Naive thymus-derived CD4-positive, alpha-beta T cell (primary cell): Measurements from ENCODE around the gene FCRL4. TPM values are rescaled to one million over a fixed set of nuclear protein-coding genes. Genes with fewer than 3 reads are reported as not detected.

Source experiments
- ATAC-seq: fragments of 150-1000 bp; cut with Tn5 transposase; 2 replicates; pipeline ENCODE4 v1.10.0; 2021; ENCODE audit warnings: mild to moderate bottlenecking, moderate library complexity
- CTCF ChIA-PET: fragments of 350-600 bp; sonication (Branson Sonifier 250); formaldehyde crosslinking; loops from one replicate; lab custom pipeline; 2021; ENCODE audit warnings: antibody characterized with exemption; lab: Charles Lee
- POLR2A ChIA-PET: fragments of 350-600 bp; sonication (Branson Sonifier 250); formaldehyde crosslinking; loops from one replicate; lab custom pipeline; 2021; ENCODE audit warnings: antibody characterized with exemption, inconsistent platforms; lab: Charles Lee
- DNase-seq, 9 donors: peaks; one replicate each; pipeline versions ENCODE4 v3.0.0 to v3.0.0-alpha.2; 2020 to 2022; ENCODE audit warnings: mixed read lengths in 1 of 9
- H3K27ac ChIP-seq: one replicate; pipeline ENCODE4 v1.7.0; 2013; ENCODE audit warnings: mild to moderate bottlenecking, low read depth, low read length, moderate library complexity
- H3K27me3 ChIP-seq, 2 donors: one replicate each; pipeline ENCODE4 v1.7.0; 2013; ENCODE audit warnings: low read length in 2 of 2, mild to moderate bottlenecking in 2 of 2, moderate library complexity in 2 of 2; ENCODE audit not compliant: control insufficient read depth in 2 of 2, insufficient read depth in 2 of 2
- H3K36me3 ChIP-seq, 3 experiments: 1 replicate in 2 of 3; 2 replicates in 1 of 3; pipeline ENCODE4 v1.7.0; 2013; ENCODE audit warnings: low read length in 3 of 3, mild to moderate bottlenecking in 3 of 3, moderate library complexity in 1 of 3; ENCODE audit not compliant: insufficient read depth in 3 of 3, control insufficient read depth in 2 of 3
- H3K4me1 ChIP-seq, 2 donors: one replicate each; pipeline ENCODE4 v1.7.0; 2013; ENCODE audit warnings: low read length in 2 of 2, mild to moderate bottlenecking in 2 of 2, moderate library complexity in 1 of 2; ENCODE audit not compliant: control insufficient read depth in 2 of 2, insufficient read depth in 2 of 2
- H3K4me3 ChIP-seq: 2 replicates; pipeline ENCODE4 v1.7.0; 2013; ENCODE audit warnings: mild to moderate bottlenecking, low read length
- H3K9me3 ChIP-seq, 3 experiments: 1 replicate in 2 of 3; 2 replicates in 1 of 3; pipeline ENCODE4 v1.7.0; 2013; ENCODE audit warnings: low read length in 3 of 3; ENCODE audit not compliant: control insufficient read depth in 2 of 3
- H3K27ac Mint-ChIP-seq, 9 donors: one replicate each; pipeline ENCODE4 v1.8.0; 2020 to 2022; ENCODE audit warnings: mixed read lengths in 9 of 9, mild to moderate bottlenecking in 8 of 9, moderate library complexity in 5 of 9, inconsistent platforms in 2 of 9
- H3K27me3 Mint-ChIP-seq, 5 donors: one replicate each; pipeline ENCODE4 v1.8.0; 2021 to 2022; ENCODE audit warnings: mixed read lengths in 5 of 5, mild to moderate bottlenecking in 1 of 5
- H3K36me3 Mint-ChIP-seq, 5 donors: one replicate each; pipeline ENCODE4 v1.8.0; 2020 to 2022; ENCODE audit warnings: mixed read lengths in 5 of 5, mild to moderate bottlenecking in 3 of 5, inconsistent platforms in 1 of 5
- H3K4me1 Mint-ChIP-seq, 7 donors: one replicate each; pipeline ENCODE4 v1.8.0; 2020 to 2022; ENCODE audit warnings: mixed read lengths in 7 of 7, mild to moderate bottlenecking in 3 of 7, inconsistent platforms in 1 of 7
- H3K4me3 Mint-ChIP-seq, 10 donors: one replicate each; pipeline ENCODE4 v1.8.0; 2020 to 2022; ENCODE audit warnings: mild to moderate bottlenecking in 10 of 10, mixed read lengths in 10 of 10, moderate library complexity in 6 of 10, inconsistent platforms in 2 of 10
- H3K9me3 Mint-ChIP-seq, 11 donors: one replicate each; pipeline ENCODE4 v1.8.0; 2020 to 2022; ENCODE audit warnings: mixed read lengths in 11 of 11, mild to moderate bottlenecking in 4 of 11, inconsistent platforms in 1 of 11, moderate library complexity in 1 of 11
- intact Hi-C, 2 donors: fragments of 100-400 bp; cut with micrococcal nuclease; formaldehyde crosslinking; loops; one replicate each; pipeline ENCODE4 v1.15.1; 2023
- polyA plus RNA-seq, 2 donors: library from polyadenylated mRNA; unstranded; fragments of 300-500 nt; fragmentation: Illumina TruSeq; gene quantifications; one replicate each; pipeline ENCODE4 v1.2.3, GENCODE V29; 2021
- total RNA-seq, 6 experiments: library from RNA in 5 of 6; stranded (reverse) in 5 of 6; gene quantifications; 1 replicate in 5 of 6; 2 replicates in 1 of 6; pipeline ENCODE4 v1.2.3 and lab custom pipeline; 2021 to 2026

Gene FCRL4
- total and polyA plus RNA-seq, 7 experiments from 2014 or later: not detected

DNA sequence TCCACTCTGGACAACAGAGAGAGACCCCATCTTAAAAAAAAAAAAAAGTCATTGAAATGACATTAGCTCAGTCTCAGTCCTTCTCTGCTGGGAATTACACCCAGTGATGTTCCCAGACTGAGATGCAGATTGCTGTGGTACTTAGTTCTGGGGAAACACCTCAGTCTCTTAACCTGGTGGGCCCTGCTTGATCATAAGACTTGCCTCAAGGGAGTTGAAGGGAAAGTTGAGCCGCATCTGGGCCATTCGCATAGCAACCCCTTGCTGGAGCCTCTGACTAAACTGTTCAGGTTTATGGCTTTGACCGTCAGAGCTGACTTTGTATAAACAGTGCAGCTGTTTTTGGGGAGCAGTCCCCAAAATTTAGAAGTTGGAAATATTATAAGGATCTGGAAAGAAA is 13.4 kb downstream of the FCRL4 start:
- Histone ChIP-seq H3K4me3 (no peak overlapping the region), H3K4me1 (no peaks in the 10 kb centered on the region), H3K9me3 (peaks cover 0 to 4% (median 0%) of the 10 kb centered on the region in 3 experiments), H3K27me3 (no peaks in the 10 kb centered on the region), H3K36me3 (no peaks in the 10 kb centered on the region), H3K27ac (no peak overlapping the region)
- Mint-ChIP-seq H3K27me3 (peaks cover 2 to 43% (median 22%) of the 10 kb centered on the region in 5 donors), H3K27ac (no peak overlapping the region), H3K4me3 (no peak overlapping the region), H3K9me3 (peaks cover 0 to 15% (median 0%) of the 10 kb centered on the region in 11 donors), H3K4me1 (no peaks in the 10 kb centered on the region), H3K36me3 (no peaks in the 10 kb centered on the region)
- ATAC-seq (no peak), DNase-seq (no peak)
- intact Hi-C loops: loop anchor here in 1 of 2 donors (5.0 kb wide), 1 partner anchor 1628 kb away; no protein-coding TSS in a partner anchor
- ChIA-PET CTCF (no interaction called here), POLR2A (no interaction called here)

DNA sequence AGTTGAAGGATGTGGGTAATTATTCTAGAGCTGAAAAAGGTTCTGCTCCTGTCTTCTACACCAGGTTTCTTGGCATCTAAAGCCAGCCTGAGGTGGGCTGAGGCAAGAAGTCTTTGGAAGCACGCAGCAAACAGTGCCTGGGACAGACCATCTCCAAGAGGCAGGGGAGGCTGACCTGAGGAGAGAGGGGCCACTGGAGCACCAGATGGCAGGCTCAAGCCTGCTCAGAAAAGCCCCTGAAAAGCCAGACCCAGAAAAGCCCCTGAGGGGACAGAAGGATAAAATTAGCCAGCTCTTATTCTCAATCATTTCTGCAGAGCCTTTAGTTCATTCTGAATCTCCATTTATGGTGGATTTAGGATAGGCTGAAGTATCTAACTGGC is 17.1 kb downstream of the FCRL4 start:
- POLR2A ChIA-PET: no interaction called here

DNA sequence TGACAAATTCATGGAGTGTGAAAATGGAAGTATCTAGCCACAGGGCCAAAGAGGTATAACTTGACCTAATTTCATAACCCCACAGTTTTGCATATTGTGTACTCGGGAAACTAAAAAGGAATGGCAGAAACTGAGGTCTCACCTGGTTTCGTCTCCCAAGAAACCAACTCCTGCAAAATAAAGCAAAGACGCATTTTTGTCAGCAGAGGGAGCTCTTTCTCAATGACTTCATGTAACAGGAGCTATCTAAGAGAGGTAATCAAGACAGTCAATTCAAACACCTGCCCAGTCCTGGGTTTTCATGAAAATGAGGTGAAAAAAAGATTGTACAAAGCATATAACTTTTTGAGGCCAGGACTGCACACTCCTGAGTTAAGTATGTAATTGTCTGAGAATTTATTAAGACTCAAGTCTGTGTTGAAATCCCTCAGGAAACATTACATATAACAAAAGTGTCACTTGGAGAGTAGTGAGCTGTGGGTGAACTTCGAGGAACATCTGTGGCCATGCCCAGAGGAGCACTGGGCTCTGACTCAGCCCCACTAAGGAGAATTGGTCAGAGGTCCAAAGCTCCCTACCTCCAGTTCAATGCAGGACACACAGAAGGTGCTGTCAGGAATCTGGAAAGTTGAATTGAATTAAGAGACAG is 17.6 kb downstream of the FCRL4 start:
- H3K36me3 ChIP-seq: no peaks in the 10 kb centered on the region
- H3K27me3 Mint-ChIP-seq: peaks cover under 1 to 20% (median 16%) of the 10 kb centered on the region in 5 donors
- ChIA-PET POLR2A (no interaction called here), CTCF (interaction anchor here (0.6 to 3.1 kb wide), 9 partner anchors 9 to 549 kb away, joined by 3 to 24 read pairs (median 3); no protein-coding TSS in a partner anchor)
- H3K27ac Mint-ChIP-seq: no peak overlapping the region
- H3K9me3 Mint-ChIP-seq: peaks cover 0 to 15% (median 0%) of the 10 kb centered on the region in 11 donors
- no peak overlapping the region for H3K4me3 ChIP-seq
- H3K27ac ChIP-seq: no peak overlapping the region
- H3K36me3 Mint-ChIP-seq: no peaks in the 10 kb centered on the region
- no peaks in the 10 kb centered on the region for H3K27me3 ChIP-seq
- DNase-seq: peak in 5 of 9 donors; percentile 22 to 45 (median 30)
- no peak overlapping the region for H3K4me3 Mint-ChIP-seq
- intact Hi-C loops: loop anchor here in 1 of 2 donors (5.0 kb wide), 1 partner anchor 1632 kb away; no protein-coding TSS in a partner anchor
- no peaks in the 10 kb centered on the region for H3K4me1 ChIP-seq
- H3K4me1 Mint-ChIP-seq: no peaks in the 10 kb centered on the region
- H3K9me3 ChIP-seq: peaks cover 0 to 4% (median 0%) of the 10 kb centered on the region in 3 experiments
- ATAC-seq: no peak

More for the DNA sequence above, 17.1 kb downstream of the FCRL4 start:
- no peaks in the 10 kb centered on the region for H3K36me3 Mint-ChIP-seq
- no peak overlapping the region for H3K4me3 Mint-ChIP-seq
- peaks cover 0 to 15% (median 0%) of the 10 kb centered on the region in 11 donors for H3K9me3 Mint-ChIP-seq
- Histone ChIP-seq H3K36me3 (no peaks in the 10 kb centered on the region), H3K27ac (no peak overlapping the region), H3K4me3 (no peak overlapping the region), H3K9me3 (peaks cover 0 to 4% (median 0%) of the 10 kb centered on the region in 3 experiments), H3K27me3 (no peaks in the 10 kb centered on the region), H3K4me1 (no peaks in the 10 kb centered on the region)
- CTCF ChIA-PET: interaction anchor here (0.6 to 3.1 kb wide), 6 partner anchors 8 to 544 kb away, joined by 3 to 24 read pairs (median 8); no protein-coding TSS in a partner anchor
- peaks cover 0 to 25% (median 11%) of the 10 kb centered on the region in 5 donors for H3K27me3 Mint-ChIP-seq
- intact Hi-C loops: loop anchor here in 1 of 2 donors (5.0 kb wide), 1 partner anchor 1631 kb away; no protein-coding TSS in a partner anchor
- DNase-seq (no peak), ATAC-seq (no peak)
- H3K27ac Mint-ChIP-seq: no peak overlapping the region
- H3K4me1 Mint-ChIP-seq: no peaks in the 10 kb centered on the region

DNA sequence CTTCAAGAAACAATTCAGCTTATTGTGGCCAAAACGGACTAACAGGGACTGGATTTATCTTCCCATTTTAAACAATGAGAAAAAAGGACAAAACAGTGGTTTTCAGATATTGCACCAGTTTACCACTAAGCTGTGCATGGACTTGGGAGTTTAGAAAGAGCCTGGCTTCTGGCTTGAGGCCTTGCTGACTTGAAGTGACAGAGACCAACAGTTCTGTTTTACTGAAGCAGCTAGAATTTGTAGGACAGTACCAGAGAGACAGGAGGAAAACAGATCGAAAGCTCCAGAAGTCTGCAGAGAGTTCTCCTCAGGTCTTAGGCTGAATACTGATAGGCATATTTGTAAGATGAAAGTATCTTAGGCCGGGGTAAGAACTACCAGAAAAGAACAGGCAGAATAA is 20.5 kb downstream of the FCRL4 start:
- Histone ChIP-seq H3K9me3 (no peaks in the 10 kb centered on the region), H3K4me1 (no peaks in the 10 kb centered on the region), H3K4me3 (no peak overlapping the region), H3K36me3 (no peaks in the 10 kb centered on the region), H3K27me3 (no peaks in the 10 kb centered on the region), H3K27ac (no peak overlapping the region)
- H3K9me3 Mint-ChIP-seq: peaks cover 0 to 3% (median 0%) of the 10 kb centered on the region in 11 donors
- no peaks in the 10 kb centered on the region for H3K4me1 Mint-ChIP-seq
- intact Hi-C loops: no loop called here
- no peak overlapping the region for H3K27ac Mint-ChIP-seq
- ATAC-seq (no peak), DNase-seq (no peak)
- CTCF ChIA-PET: interaction anchor here (1.1 kb wide), 1 partner anchor 547 kb away, joined by 4 read pairs; no protein-coding TSS in a partner anchor
- POLR2A ChIA-PET: no interaction called here
- H3K4me3 Mint-ChIP-seq: no peak overlapping the region
- peaks cover 10 to 21% (median 12%) of the 10 kb centered on the region in 5 donors for H3K27me3 Mint-ChIP-seq
- H3K36me3 Mint-ChIP-seq: no peaks in the 10 kb centered on the region

DNA sequence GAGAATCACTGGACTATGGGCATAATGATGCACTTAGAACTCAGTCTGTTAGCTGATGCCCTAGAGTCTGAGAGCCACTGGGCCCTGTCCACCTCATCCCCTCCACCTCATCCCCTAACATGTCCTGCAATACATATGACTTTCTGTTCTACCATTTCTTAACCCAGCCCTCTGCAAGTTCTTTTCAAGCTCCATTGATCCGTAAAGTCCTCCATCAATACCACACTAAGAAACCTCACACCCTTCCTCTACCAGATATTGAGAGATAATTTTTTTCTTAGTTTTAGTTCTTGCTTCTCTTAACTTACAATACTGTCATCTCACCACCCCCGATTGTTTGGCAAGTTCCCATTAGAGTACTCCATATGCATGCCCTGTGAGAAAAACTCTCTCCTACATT is 22.1 kb downstream of the FCRL4 start:
- H3K27me3 Mint-ChIP-seq: peaks cover 8 to 21% (median 13%) of the 10 kb centered on the region in 5 donors
- ATAC-seq: no peak

DNA sequence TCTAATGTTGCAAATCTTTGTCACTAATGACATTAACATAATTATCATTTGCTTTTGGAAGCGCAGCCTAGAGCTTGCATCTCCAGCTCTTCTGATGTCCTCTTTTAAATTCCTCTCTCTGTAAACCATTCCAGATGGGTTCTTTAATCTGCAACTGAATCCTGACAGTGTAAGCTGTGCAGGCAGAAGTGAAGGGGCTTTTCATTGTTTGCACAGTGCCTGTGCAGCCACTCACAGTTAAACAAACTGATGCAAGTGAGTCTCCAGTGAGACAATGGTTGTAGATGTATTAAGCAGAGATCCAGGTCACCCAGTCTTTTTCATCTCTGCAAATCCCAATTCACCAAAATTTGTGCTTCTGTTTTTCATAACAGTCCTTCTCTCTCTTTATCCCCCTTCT is 23.0 kb downstream of the FCRL4 start:
- H3K36me3 ChIP-seq: no peaks in the 10 kb centered on the region
- CTCF ChIA-PET: no interaction called here
- Mint-ChIP-seq H3K9me3 (no peaks in the 10 kb centered on the region), H3K36me3 (no peaks in the 10 kb centered on the region), H3K4me1 (no peaks in the 10 kb centered on the region), H3K27me3 (peaks cover 8 to 21% (median 10%) of the 10 kb centered on the region in 5 donors), H3K4me3 (no peak overlapping the region), H3K27ac (no peak overlapping the region)
- no peaks in the 10 kb centered on the region for H3K27me3 ChIP-seq
- H3K27ac ChIP-seq: no peak overlapping the region
- no peaks in the 10 kb centered on the region for H3K9me3 ChIP-seq
- DNase-seq (no peak), ATAC-seq (no peak)
- no peak overlapping the region for H3K4me3 ChIP-seq
- intact Hi-C loops: no loop called here
- H3K4me1 ChIP-seq: no peaks in the 10 kb centered on the region
- POLR2A ChIA-PET: no interaction called here

More for the DNA sequence above, 22.1 kb downstream of the FCRL4 start:
- intact Hi-C loops: no loop called here
- no peaks in the 10 kb centered on the region for H3K4me1 Mint-ChIP-seq
- H3K9me3 ChIP-seq: no peaks in the 10 kb centered on the region
- no peak overlapping the region for H3K4me3 ChIP-seq
- H3K36me3 Mint-ChIP-seq: no peaks in the 10 kb centered on the region
- H3K27ac Mint-ChIP-seq: no peak overlapping the region
- DNase-seq: no peak
- H3K27me3 ChIP-seq: no peaks in the 10 kb centered on the region
- CTCF ChIA-PET: no interaction called here
- POLR2A ChIA-PET: no interaction called here
- no peaks in the 10 kb centered on the region for H3K36me3 ChIP-seq
- H3K27ac ChIP-seq: no peak overlapping the region
- no peak overlapping the region for H3K4me3 Mint-ChIP-seq
- H3K4me1 ChIP-seq: no peaks in the 10 kb centered on the region
- H3K9me3 Mint-ChIP-seq: no peaks in the 10 kb centered on the region
